IPS DF 6.9 (cell line): ENCODE data around the gene CDR2L.

Source experiments
- DNase-seq: peaks from one replicate; pipeline ENCODE4 v3.0.0-alpha.2; 2013; ENCODE audit warnings: low read depth, low spot score
- H3K27ac ChIP-seq: one replicate; pipeline ENCODE4 v1.5.1; 2013; ENCODE audit warnings: low read length, control low read depth
- H3K27me3 ChIP-seq: 2 replicates; pipeline ENCODE4 v1.6.1; 2013; ENCODE audit warnings: mild to moderate bottlenecking, low read length; ENCODE audit not compliant: control insufficient read depth, insufficient read depth
- H3K36me3 ChIP-seq: 2 replicates; pipeline ENCODE4 v1.6.1; 2013; ENCODE audit warnings: low read length; ENCODE audit not compliant: control insufficient read depth, insufficient read depth
- H3K4me1 ChIP-seq: 2 replicates; pipeline ENCODE4 v1.6.1; 2013; ENCODE audit warnings: low read length; ENCODE audit not compliant: control insufficient read depth, insufficient read depth
- H3K4me3 ChIP-seq: 2 replicates; pipeline ENCODE4 v1.5.1; 2013; ENCODE audit warnings: mild to moderate bottlenecking, low read length
- H3K9me3 ChIP-seq: 2 replicates; pipeline ENCODE4 v1.6.1; 2013; ENCODE audit warnings: low read length, inconsistent platforms; ENCODE audit not compliant: control insufficient read depth, insufficient read depth
- WGBS: extraction: QIAGEN DNeasy Blood & Tissue Kit; methylation state at CpG from one replicate; pipeline ENCODE4 v1.1.7; 2013; ENCODE audit warnings: mixed read lengths, missing lambda C conversion rate; ENCODE audit not compliant: insufficient read length, insufficient coverage; 5-methylcytosine and 5-hydroxymethylcytosine counted together

CDR2L gene

GRCh38 chr17:75010683-75011400 is 23.4 kb downstream of the CDR2L start:
- Histone ChIP-seq H3K27ac (no peak overlapping the region), H3K27me3 (no peaks in the 10 kb centered on the region), H3K4me1 (peaks cover 1% of the 10 kb centered on the region; the same call in 1 of the 2 replicates), H3K4me3 (no peak overlapping the region), H3K9me3 (no peaks in the 10 kb centered on the region), H3K36me3 (no peaks in the 10 kb centered on the region)
- WGBS, result no CpG with 5 or more reads among the region's 8 CpGs
- DNase-seq, result no peak

DNA sequence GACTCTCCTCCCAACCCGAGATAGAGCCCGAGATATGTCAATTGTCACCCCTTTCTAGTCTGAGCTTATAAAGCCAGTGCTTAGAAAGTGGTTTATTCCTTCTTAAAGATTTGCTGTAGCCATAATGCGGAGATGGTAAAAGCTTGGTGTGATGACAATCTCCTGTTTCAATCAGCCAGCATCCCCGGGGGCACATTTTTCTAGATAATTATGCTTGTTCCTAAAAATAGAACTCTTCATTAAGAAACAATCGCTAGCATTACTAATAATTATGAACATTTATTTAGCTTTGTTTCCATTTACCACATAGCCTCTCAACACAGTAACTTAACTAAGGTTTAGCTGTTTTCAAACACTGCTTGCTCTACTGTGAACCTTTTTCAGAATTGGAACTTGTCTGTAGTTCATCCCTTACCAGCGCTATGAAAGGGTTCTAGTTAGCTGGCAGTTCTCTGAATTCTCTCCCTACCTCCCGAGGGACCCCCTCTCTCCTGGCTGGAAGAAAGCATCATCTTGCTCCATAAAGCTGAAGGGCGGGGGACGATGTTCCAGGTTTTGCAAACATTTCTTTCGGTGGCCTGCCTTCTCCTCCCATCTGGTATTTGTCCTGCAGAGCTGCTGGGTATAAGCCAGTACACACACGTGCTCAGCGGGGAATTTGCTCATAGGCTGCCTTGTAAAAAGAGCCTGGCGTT is 24.1 kb downstream of the CDR2L start:
- no CpG with 5 or more reads among the region's 13 CpGs for WGBS
- no peak overlapping the region for H3K27ac ChIP-seq
- no peaks in the 10 kb centered on the region for H3K9me3 ChIP-seq
- no peaks in the 10 kb centered on the region for H3K27me3 ChIP-seq
- no peak for DNase-seq
- H3K4me1 ChIP-seq, result peaks cover 1% of the 10 kb centered on the region; the same call in 1 of the 2 replicates
- no peak overlapping the region; the same call in 1 of the 2 replicates for H3K4me3 ChIP-seq
- H3K36me3 ChIP-seq, result no peaks in the 10 kb centered on the region

DNA sequence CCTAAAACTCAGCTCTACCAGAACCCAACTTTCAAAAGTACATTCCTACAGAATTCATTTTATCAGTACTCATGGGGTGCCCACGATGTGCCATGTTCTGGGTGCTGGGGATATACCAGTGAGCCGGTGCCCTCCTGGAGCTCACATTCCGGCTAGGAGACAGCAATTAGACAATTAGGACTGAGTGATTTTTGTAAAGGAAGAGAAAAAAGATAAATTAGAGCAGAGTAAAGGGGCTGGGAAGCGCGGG is 24.6 kb downstream of the CDR2L start:
- no peak overlapping the region for H3K27ac ChIP-seq
- no CpG with 5 or more reads among the region's 5 CpGs for WGBS
- H3K27me3 ChIP-seq, result no peaks in the 10 kb centered on the region
- DNase-seq, result no peak
- H3K9me3 ChIP-seq, result no peaks in the 10 kb centered on the region
- peak overlapping the region; percentile 21; the same call in 1 of the 2 replicates for H3K4me3 ChIP-seq
- no peaks in the 10 kb centered on the region for H3K36me3 ChIP-seq
- peaks cover 1% of the 10 kb centered on the region; the same call in 1 of the 2 replicates for H3K4me1 ChIP-seq

GRCh38 chr17:75012346-75013091 is 25.1 kb downstream of the CDR2L start, which contains the start of gene MRPL58:
MRPL58 (plus strand) TSS chr17:75012670; CDS start chr17:75012687, 17 bp downstream.
- no CpG with 5 or more reads among the region's 63 CpGs for WGBS
- no peak within 1 kb of the TSS for H3K27ac ChIP-seq
- peaks cover 1% of the 10 kb centered on the region; the same call in 1 of the 2 replicates for H3K4me1 ChIP-seq
- H3K27me3 ChIP-seq, result no peaks in the 10 kb centered on the region
- peak within 1 kb of the TSS; percentile 85; the same call in 1 of the 2 replicates for H3K4me3 ChIP-seq
- no peaks in the 10 kb centered on the region for H3K36me3 ChIP-seq
- no peaks in the 10 kb centered on the region for H3K9me3 ChIP-seq
- DNase-seq, result no peak

DNA sequence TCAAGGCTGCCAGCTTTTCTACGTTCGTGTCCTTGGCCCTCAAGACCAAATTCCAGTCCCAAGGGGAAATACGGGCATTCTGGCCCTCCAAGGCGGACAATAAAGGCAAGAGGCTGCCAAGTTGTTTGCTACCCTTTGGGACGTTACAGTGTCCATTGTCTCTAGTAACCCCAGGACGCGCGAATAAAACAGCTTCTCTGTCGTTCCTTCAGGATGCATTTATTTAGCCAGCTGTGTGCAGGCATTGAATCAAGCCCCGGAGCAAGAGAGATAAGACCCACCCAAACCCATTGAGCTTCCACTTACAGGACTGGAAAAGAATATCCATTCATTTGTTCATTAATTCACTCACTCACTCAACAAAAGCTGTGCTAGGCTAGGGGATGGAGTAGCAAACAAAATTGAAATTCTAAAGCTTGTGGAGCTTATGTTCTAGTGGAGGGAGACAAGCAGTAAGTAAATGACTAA is 25.7 kb downstream of the CDR2L start:
- Histone ChIP-seq H3K9me3 (no peaks in the 10 kb centered on the region), H3K27ac (no peak overlapping the region), H3K4me1 (peaks cover 1% of the 10 kb centered on the region; the same call in 1 of the 2 replicates), H3K4me3 (peak overlapping the region; percentile 85; the same call in 1 of the 2 replicates), H3K36me3 (no peaks in the 10 kb centered on the region), H3K27me3 (no peaks in the 10 kb centered on the region)
- DNase-seq, result no peak
- no CpG with 5 or more reads among the region's 10 CpGs for WGBS

- Histone ChIP-seq H3K9me3 (no peaks in the 10 kb centered on the region), H3K36me3 (peaks cover 14% of the 10 kb centered on the region; the same call in 1 of the 2 replicates), H3K4me3 (no peak overlapping the region), H3K27me3 (no peaks in the 10 kb centered on the region), H3K4me1 (no peaks in the 10 kb centered on the region), H3K27ac (no peak overlapping the region)
- no CpG with 5 or more reads among the region's 5 CpGs for WGBS
- DNase-seq, result no peak
Observed at GRCh38 chr17:75019146-75019545, 31.7 kb downstream of the CDR2L start.

GRCh38 chr17:75019710-75020109 is 32.3 kb downstream of the CDR2L start:
- Histone ChIP-seq H3K9me3 (no peaks in the 10 kb centered on the region), H3K4me1 (no peaks in the 10 kb centered on the region), H3K27ac (no peak overlapping the region), H3K4me3 (no peak overlapping the region), H3K36me3 (peaks cover 14% of the 10 kb centered on the region; the same call in 1 of the 2 replicates), H3K27me3 (no peaks in the 10 kb centered on the region)
- no CpG with 5 or more reads among the region's 3 CpGs for WGBS
- DNase-seq, result no peak

DNA sequence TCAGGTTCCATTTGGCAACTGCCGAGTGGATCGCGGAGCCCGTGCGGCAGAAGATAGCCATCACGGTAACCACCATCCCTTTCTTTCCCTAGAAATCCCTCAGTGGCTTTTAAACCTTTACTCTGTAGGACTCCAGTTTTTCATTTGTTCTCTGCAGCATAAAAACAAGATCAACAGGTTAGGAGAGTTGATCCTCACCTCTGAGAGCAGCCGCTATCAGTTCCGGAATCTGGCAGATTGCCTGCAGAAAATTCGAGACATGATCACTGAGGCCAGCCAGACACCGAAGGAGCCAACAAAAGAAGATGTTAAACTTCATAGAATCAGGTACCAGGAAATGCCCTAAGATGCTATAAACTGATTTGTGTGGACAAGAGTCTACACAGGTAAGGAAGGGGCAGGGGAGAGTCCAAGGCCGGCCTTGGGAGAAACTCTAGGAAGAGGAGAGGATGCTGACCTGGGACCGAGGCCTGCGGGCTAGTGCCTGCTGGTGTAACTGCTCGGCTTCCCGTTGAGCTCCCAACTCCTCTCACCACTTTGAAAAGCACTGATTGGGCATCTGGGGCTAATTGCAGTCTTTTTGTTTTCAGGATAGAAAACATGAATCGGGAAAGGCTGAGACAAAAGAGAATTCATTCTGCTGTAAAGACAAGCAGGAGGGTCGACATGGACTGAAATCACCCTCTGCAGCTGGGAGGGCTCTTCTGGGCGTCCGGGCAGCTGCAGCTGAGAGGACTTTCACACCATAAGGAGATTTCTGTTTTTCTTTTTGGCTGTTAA is 33.1 kb downstream of the CDR2L start:
- Histone ChIP-seq H3K36me3 (peaks cover 14% of the 10 kb centered on the region; the same call in 1 of the 2 replicates), H3K9me3 (no peaks in the 10 kb centered on the region), H3K27me3 (no peaks in the 10 kb centered on the region), H3K27ac (no peak overlapping the region), H3K4me1 (no peaks in the 10 kb centered on the region), H3K4me3 (no peak overlapping the region)
- DNase-seq, result no peak
- WGBS, result no CpG with 5 or more reads among the region's 19 CpGs

DNA sequence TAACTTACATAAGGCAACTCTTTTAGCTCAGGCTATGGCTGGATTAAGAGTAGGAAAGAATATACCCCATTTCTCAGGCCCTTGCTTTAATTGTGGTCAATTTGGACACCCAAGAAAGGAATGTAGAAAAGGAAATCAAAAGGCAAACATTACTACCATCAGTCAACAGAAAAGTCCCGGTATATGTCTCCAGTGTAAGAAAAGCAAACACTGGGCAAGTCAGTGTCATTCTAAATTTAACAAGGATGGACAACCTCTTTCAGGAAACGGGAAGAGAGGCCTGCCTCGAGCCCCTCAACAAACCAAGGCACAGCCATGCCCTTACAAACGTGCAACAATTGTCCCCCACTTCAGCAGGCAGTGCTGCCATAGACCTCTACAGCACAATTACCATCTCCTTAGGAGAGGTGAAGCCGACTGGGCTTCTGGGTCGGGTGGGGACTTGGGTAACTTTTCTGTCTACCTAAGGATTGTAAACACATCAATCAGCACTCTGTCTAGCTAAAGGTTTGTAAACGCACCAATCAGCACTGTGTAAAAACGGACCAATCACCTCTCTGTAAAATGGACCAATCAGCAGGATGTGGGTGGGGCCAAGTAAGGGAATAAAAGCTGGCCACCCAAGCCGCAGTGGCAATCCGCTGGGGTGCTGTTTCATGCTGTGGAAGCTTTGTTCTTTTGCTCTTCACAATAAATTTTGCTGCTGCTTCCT is 37.4 kb downstream of the CDR2L start:
- no peak for DNase-seq
- no peaks in the 10 kb centered on the region for H3K4me1 ChIP-seq
- no peaks in the 10 kb centered on the region for H3K9me3 ChIP-seq
- H3K36me3 ChIP-seq, result peaks cover 14% of the 10 kb centered on the region; the same call in 1 of the 2 replicates
- H3K27ac ChIP-seq, result no peak overlapping the region
- WGBS, result no CpG with 5 or more reads among the region's 10 CpGs
- no peak overlapping the region for H3K4me3 ChIP-seq
- H3K27me3 ChIP-seq, result no peaks in the 10 kb centered on the region
